BLaER1 treated with 17β-estradiol and CSF1 and Interleukin-3, amounts not matched to agents 10 nM and 100 nM (cell line): ENCODE measurements around the gene MYO1F.

Source experiments
- H3K27ac ChIP-seq, 11 experiments: shearing (Covaris generic); formaldehyde crosslinking; 2 replicates each; pipeline ENCODE4 v1.8.1; 2022
- H3K27me3 ChIP-seq, 11 experiments: shearing (Covaris generic); formaldehyde crosslinking; 2 replicates each; pipeline ENCODE4 v1.8.1; 2022
- H3K36me3 ChIP-seq, 11 experiments: shearing (Covaris generic); formaldehyde crosslinking; 2 replicates each; pipeline ENCODE4 v1.8.1; 2022
- H3K4me1 ChIP-seq, 10 experiments: shearing (Covaris generic); formaldehyde crosslinking; 2 replicates each; pipeline ENCODE4 v1.8.1; 2022
- H3K4me2 ChIP-seq, 11 experiments: shearing (Covaris generic); formaldehyde crosslinking; 2 replicates each; pipeline ENCODE4 v1.8.1; 2022
- H3K4me3 ChIP-seq, 10 experiments: shearing (Covaris generic); formaldehyde crosslinking; 2 replicates each; pipeline ENCODE4 v1.8.1; 2022
- H3K9ac ChIP-seq, 11 experiments: shearing (Covaris generic); formaldehyde crosslinking; 2 replicates each; pipeline ENCODE4 v1.8.1; 2022
- H3K9me3 ChIP-seq, 11 experiments: shearing (Covaris generic); formaldehyde crosslinking; replicated peaks in 1 of 11; 2 replicates each; pipeline ENCODE4 v1.8.1; 2022
- H4K20me1 ChIP-seq, 11 experiments: shearing (Covaris generic); formaldehyde crosslinking; 2 replicates each; pipeline ENCODE4 v1.8.1; 2022
- Cebpa-rat ChIP-seq, 11 experiments: shearing (Covaris generic); IDR thresholded peaks; 2 replicates each; pipeline ENCODE4 v1.8.1; 2022

Gene MYO1F

GRCh38 chr19:8550070-8550469 lies 27.2 kb downstream of the MYO1F start:
- Histone ChIP-seq H3K9me3 (no peaks in the 10 kb centered on the region), H3K27ac (peak overlapping the region in 3 of 11 experiments; percentile 17 to 26 (median 22); a peak in 4 of 22 replicates), H3K4me1 (peaks cover 0 to 8% (median 0%) of the 10 kb centered on the region in 10 experiments; a peak in 3 of 20 replicates), H3K27me3 (no peaks in the 10 kb centered on the region), H3K4me2 (no peak overlapping the region), H3K4me3 (no peak overlapping the region), H3K9ac (no peak overlapping the region), H3K36me3 (peaks cover 0 to 100% (median 99%) of the 10 kb centered on the region in 11 experiments; a peak in 20 of 22 replicates), H4K20me1 (peaks cover 0 to 100% (median 79%) of the 10 kb centered on the region in 11 experiments; a peak in 16 of 22 replicates)
- TF ChIP-seq Cebpa-rat (IDR thresholded peaks at IDR 0.05), result no peak

DNA sequence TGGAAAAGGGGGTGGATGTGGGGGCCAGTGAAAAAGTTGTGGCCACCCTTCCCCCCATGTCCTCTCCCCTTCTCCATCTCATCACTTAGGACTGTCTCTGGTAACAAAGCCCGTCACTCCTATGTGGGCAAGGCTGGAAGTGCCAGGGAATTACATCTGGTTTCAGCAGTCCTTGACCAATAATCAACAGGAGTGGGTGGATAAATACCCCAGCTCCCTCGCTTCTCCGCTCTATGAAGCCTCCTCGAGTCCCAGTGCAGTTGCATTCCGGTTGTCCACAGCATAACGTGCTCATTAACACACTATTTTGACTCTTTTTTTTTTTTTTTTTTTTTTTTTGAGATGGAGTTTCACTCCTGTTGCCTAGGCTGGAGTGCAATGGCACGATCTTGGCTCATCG lies 31.5 kb downstream of the MYO1F start:
- no peak overlapping the region for H3K4me3 ChIP-seq
- H3K4me1 ChIP-seq, result peaks cover 0 to 5% (median 0%) of the 10 kb centered on the region in 10 experiments; a peak in 1 of 20 replicates
- H3K36me3 ChIP-seq, result peaks cover 0 to 96% (median 95%) of the 10 kb centered on the region in 11 experiments; a peak in 18 of 22 replicates
- no peak overlapping the region for H3K27ac ChIP-seq
- no peaks in the 10 kb centered on the region for H3K27me3 ChIP-seq
- no peak overlapping the region for H3K4me2 ChIP-seq
- H4K20me1 ChIP-seq, result peaks cover 0 to 96% (median 46%) of the 10 kb centered on the region in 11 experiments; a peak in 13 of 22 replicates
- TF ChIP-seq Cebpa-rat (IDR thresholded peaks at IDR 0.05), result no peak
- no peaks in the 10 kb centered on the region for H3K9me3 ChIP-seq
- no peak overlapping the region for H3K9ac ChIP-seq

GRCh38 chr19:8544168-8544567 lies 33.1 kb downstream of the MYO1F start:
- Histone ChIP-seq H3K4me1 (0 out of 20 replicates have a peak, but pooled peaks cover 0 to 5% (median 0%) of the 10 kb centered on the region in 10 experiments), H3K9me3 (no peaks in the 10 kb centered on the region), H3K4me2 (no peak overlapping the region), H3K27ac (no peak overlapping the region), H4K20me1 (peaks cover 0 to 95% (median 30%) of the 10 kb centered on the region in 11 experiments; a peak in 14 of 22 replicates), H3K36me3 (peaks cover 0 to 96% (median 95%) of the 10 kb centered on the region in 11 experiments; a peak in 18 of 22 replicates), H3K4me3 (no peak overlapping the region), H3K27me3 (no peaks in the 10 kb centered on the region), H3K9ac (no peak overlapping the region)
- no peak for TF ChIP-seq Cebpa-rat (IDR thresholded peaks at IDR 0.05)

GRCh38 chr19:8539621-8540149 lies 37.6 kb downstream of the MYO1F start:
- H3K4me2 ChIP-seq, result no peak overlapping the region
- peaks cover 0 to 92% (median 23%) of the 10 kb centered on the region in 11 experiments; a peak in 13 of 22 replicates for H4K20me1 ChIP-seq
- no peaks in the 10 kb centered on the region for H3K9me3 ChIP-seq
- H3K27ac ChIP-seq, result no peak overlapping the region
- peak overlapping the region in 1 of 10 experiments; percentile 7; a peak in 1 of 20 replicates for H3K4me3 ChIP-seq
- no peak for TF ChIP-seq Cebpa-rat (IDR thresholded peaks at IDR 0.05)
- no peak overlapping the region for H3K9ac ChIP-seq
- 0 out of 20 replicates have a peak, but pooled peaks cover 0 to 5% (median 0%) of the 10 kb centered on the region in 10 experiments for H3K4me1 ChIP-seq
- H3K27me3 ChIP-seq, result no peaks in the 10 kb centered on the region
- peaks cover 0 to 95% (median 93%) of the 10 kb centered on the region in 11 experiments; a peak in 18 of 22 replicates for H3K36me3 ChIP-seq

- Histone ChIP-seq H3K9me3 (no peaks in the 10 kb centered on the region), H3K27me3 (no peaks in the 10 kb centered on the region), H3K36me3 (peaks cover 0 to 99% (median 98%) of the 10 kb centered on the region in 11 experiments; a peak in 18 of 22 replicates), H3K4me3 (no peak overlapping the region), H3K4me1 (0 out of 20 replicates have a peak, but pooled peaks cover 0 to 5% (median 0%) of the 10 kb centered on the region in 10 experiments), H3K4me2 (no peak overlapping the region), H3K27ac (no peak overlapping the region; a peak in 1 of 22 replicates), H3K9ac (no peak overlapping the region), H4K20me1 (peaks cover 0 to 97% (median 29%) of the 10 kb centered on the region in 11 experiments; a peak in 12 of 22 replicates)
- TF ChIP-seq Cebpa-rat (IDR thresholded peaks at IDR 0.05), result no peak
Observed at GRCh38 chr19:8537099-8537498, 40.1 kb downstream of the MYO1F start.

GRCh38 chr19:8536282-8536681 lies 41.0 kb downstream of the MYO1F start:
- H3K27me3 ChIP-seq, result no peaks in the 10 kb centered on the region
- peaks cover 0 to 4% (median 0%) of the 10 kb centered on the region in 10 experiments; a peak in 2 of 20 replicates for H3K4me1 ChIP-seq
- H3K9me3 ChIP-seq, result no peaks in the 10 kb centered on the region
- no peak overlapping the region for H3K4me3 ChIP-seq
- H3K9ac ChIP-seq, result no peak overlapping the region
- H4K20me1 ChIP-seq, result peaks cover 0 to 97% (median 29%) of the 10 kb centered on the region in 11 experiments; a peak in 12 of 22 replicates
- H3K27ac ChIP-seq, result no peak overlapping the region
- H3K4me2 ChIP-seq, result no peak overlapping the region
- peaks cover 0 to 99% (median 98%) of the 10 kb centered on the region in 11 experiments; a peak in 18 of 22 replicates for H3K36me3 ChIP-seq
- no peak for TF ChIP-seq Cebpa-rat (IDR thresholded peaks at IDR 0.05)

- Histone ChIP-seq H3K9ac (no peak overlapping the region), H3K4me3 (no peak overlapping the region), H3K27ac (no peak overlapping the region), H3K4me2 (no peak overlapping the region), H3K36me3 (peaks cover 0 to 99% (median 98%) of the 10 kb centered on the region in 11 experiments; a peak in 21 of 22 replicates), H3K9me3 (peaks cover 0 to 23% (median 1%) of the 10 kb centered on the region in 11 experiments; a peak in 7 of 22 replicates), H3K27me3 (no peaks in the 10 kb centered on the region), H3K4me1 (peaks cover 0 to 20% (median 4%) of the 10 kb centered on the region in 10 experiments; a peak in 12 of 20 replicates), H4K20me1 (peaks cover 0 to 98% (median 68%) of the 10 kb centered on the region in 11 experiments; a peak in 15 of 22 replicates)
- TF ChIP-seq Cebpa-rat (IDR thresholded peaks at IDR 0.05), result no peak
Observed at GRCh38 chr19:8532225-8532624, 45.0 kb downstream of the MYO1F start.

DNA sequence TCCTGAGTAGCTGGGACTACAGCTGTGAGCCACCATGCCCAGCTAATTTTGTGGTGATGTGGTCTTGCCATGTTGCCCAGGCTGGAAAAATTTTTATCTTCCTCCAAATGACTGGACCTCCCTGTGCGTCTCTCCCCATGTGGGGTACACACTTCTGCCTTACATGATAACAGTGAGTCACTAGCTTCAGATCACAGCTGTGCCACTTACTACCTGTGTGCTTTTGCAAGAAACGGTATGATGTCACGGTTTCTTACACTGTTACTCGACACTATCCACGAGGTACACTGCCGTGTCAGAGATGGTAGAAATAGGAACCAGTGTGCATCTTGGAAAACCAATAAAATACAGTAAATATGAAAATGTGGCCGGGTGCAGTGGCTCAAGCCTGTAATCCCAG lies 45.8 kb downstream of the MYO1F start:
- H3K9ac ChIP-seq, result no peak overlapping the region
- peaks cover 0 to 100% (median 100%) of the 10 kb centered on the region in 11 experiments; a peak in 21 of 22 replicates for H3K36me3 ChIP-seq
- no peak for TF ChIP-seq Cebpa-rat (IDR thresholded peaks at IDR 0.05)
- H3K4me3 ChIP-seq, result no peak overlapping the region
- peaks cover 0 to 28% (median 11%) of the 10 kb centered on the region in 10 experiments; a peak in 14 of 20 replicates for H3K4me1 ChIP-seq
- peaks cover 0 to 31% (median 9%) of the 10 kb centered on the region in 11 experiments; a peak in 14 of 22 replicates for H3K9me3 ChIP-seq
- peaks cover 0 to 100% (median 71%) of the 10 kb centered on the region in 11 experiments; a peak in 15 of 22 replicates for H4K20me1 ChIP-seq
- H3K27me3 ChIP-seq, result no peaks in the 10 kb centered on the region
- H3K27ac ChIP-seq, result no peak overlapping the region
- H3K4me2 ChIP-seq, result no peak overlapping the region

GRCh38 chr19:8530061-8530679 lies 47.1 kb downstream of the MYO1F start:
- H3K27ac ChIP-seq, result no peak overlapping the region
- H4K20me1 ChIP-seq, result peaks cover 0 to 100% (median 77%) of the 10 kb centered on the region in 11 experiments; a peak in 15 of 22 replicates
- H3K36me3 ChIP-seq, result peaks cover 8 to 100% (median 100%) of the 10 kb centered on the region in 11 experiments; a peak in 21 of 22 replicates
- no peak overlapping the region for H3K4me3 ChIP-seq
- peaks cover 6 to 39% (median 16%) of the 10 kb centered on the region in 10 experiments; a peak in 15 of 20 replicates for H3K4me1 ChIP-seq
- no peak overlapping the region for H3K9ac ChIP-seq
- H3K9me3 ChIP-seq, result peaks cover 0 to 39% (median 20%) of the 10 kb centered on the region in 11 experiments; a peak in 16 of 22 replicates
- no peak overlapping the region for H3K4me2 ChIP-seq
- H3K27me3 ChIP-seq, result no peaks in the 10 kb centered on the region
- TF ChIP-seq Cebpa-rat (IDR thresholded peaks at IDR 0.05), result no peak
